H9 (cell line): ENCODE measurements around the gene GAREM1. TPM values are rescaled to one million over a fixed set of nuclear protein-coding genes. Genes with fewer than 3 reads are reported as not detected.

Experiments used
- DNase-seq: peaks from one replicate; pipeline ENCODE4 v3.0.0-alpha.2; 2017
- H2AFZ ChIP-seq: one replicate; pipeline ENCODE4 v1.6.1; 2013; ENCODE audit warnings: mild to moderate bottlenecking, low read length, control low read depth, moderate library complexity
- H2AK5ac ChIP-seq: 2 replicates; pipeline ENCODE4 v1.6.1; 2013; ENCODE audit warnings: low read length, control low read depth, mixed read lengths; ENCODE audit not compliant: insufficient read length
- H2BK120ac ChIP-seq: one replicate; pipeline ENCODE4 v1.6.1; 2013; ENCODE audit warnings: low read depth, mild to moderate bottlenecking, low read length, control low read depth, inconsistent platforms; ENCODE audit not compliant: poor library complexity, severe bottlenecking
- H2BK12ac ChIP-seq: 2 replicates; pipeline ENCODE4 v1.6.1; 2013; ENCODE audit warnings: low read length, control low read depth, mixed read lengths, low read depth; ENCODE audit not compliant: insufficient read length
- H2BK15ac ChIP-seq: 2 replicates; pipeline ENCODE4 v1.6.1; 2013; ENCODE audit warnings: low read depth, low read length, control low read depth
- H2BK20ac ChIP-seq: one replicate; pipeline ENCODE4 v1.6.1; 2013; ENCODE audit warnings: low read depth, mild to moderate bottlenecking, low read length, control low read depth, inconsistent platforms; ENCODE audit not compliant: poor library complexity, severe bottlenecking
- H2BK5ac ChIP-seq: 2 replicates; pipeline ENCODE4 v1.6.1; 2013; ENCODE audit warnings: low read length, control low read depth, mixed read lengths; ENCODE audit not compliant: insufficient read length
- H3K14ac ChIP-seq: 2 replicates; pipeline ENCODE4 v1.6.1; 2013; ENCODE audit warnings: low read length, control low read depth; ENCODE audit not compliant: insufficient read depth
- H3K18ac ChIP-seq: 2 replicates; pipeline ENCODE4 v1.6.1; 2013; ENCODE audit warnings: low read depth, mild to moderate bottlenecking, mixed read lengths, low read length, control low read depth; ENCODE audit not compliant: insufficient read length
- H3K23ac ChIP-seq: 2 replicates; pipeline ENCODE4 v1.6.1; 2013; ENCODE audit warnings: low read length, control low read depth, mixed read lengths, low read depth; ENCODE audit not compliant: insufficient read length
- H3K23me2 ChIP-seq: 2 replicates; pipeline ENCODE4 v1.6.1; 2013; ENCODE audit warnings: low read depth, mild to moderate bottlenecking, mixed read lengths, low read length, control low read depth; ENCODE audit not compliant: insufficient read length, poor library complexity, severe bottlenecking
- H3K27ac ChIP-seq: 2 replicates; pipeline ENCODE4 v1.5.1; 2013; ENCODE audit warnings: low read length, control low read depth, mixed read lengths, low read depth; ENCODE audit not compliant: insufficient read length
- H3K27me3 ChIP-seq: 2 replicates; pipeline ENCODE4 v1.6.1; 2013; ENCODE audit warnings: low read length, control low read depth, inconsistent platforms; ENCODE audit not compliant: insufficient read depth
- H3K4ac ChIP-seq: 2 replicates; pipeline ENCODE4 v1.6.1; 2013; ENCODE audit warnings: low read depth, mild to moderate bottlenecking, control low read depth, inconsistent platforms, low read length, moderate library complexity
- H3K4me1 ChIP-seq: 2 replicates; pipeline ENCODE4 v1.6.1; 2013; ENCODE audit warnings: low read length, control low read depth, inconsistent platforms; ENCODE audit not compliant: insufficient read depth
- H3K4me2 ChIP-seq: 2 replicates; pipeline ENCODE4 v1.6.1; 2013; ENCODE audit warnings: low read length, control low read depth, mixed read lengths; ENCODE audit not compliant: insufficient read length, insufficient read depth
- H3K56ac ChIP-seq: 2 replicates; pipeline ENCODE4 v1.6.1; 2013; ENCODE audit warnings: low read depth, mild to moderate bottlenecking, mixed read lengths, low read length, control low read depth; ENCODE audit not compliant: insufficient read length
- H3K79me1 ChIP-seq: 2 replicates; pipeline ENCODE4 v1.6.1; 2013; ENCODE audit warnings: low read depth, mild to moderate bottlenecking, moderate library complexity, low read length, control low read depth, inconsistent platforms; ENCODE audit not compliant: insufficient read depth, poor library complexity, severe bottlenecking
- H3K79me2 ChIP-seq: 2 replicates; pipeline ENCODE4 v1.6.1; 2013; ENCODE audit warnings: low read length, control low read depth, inconsistent platforms; ENCODE audit not compliant: insufficient read depth
- H3K9ac ChIP-seq: 2 replicates; pipeline ENCODE4 v1.6.1; 2013; ENCODE audit warnings: low read length, control low read depth, mixed read lengths; ENCODE audit not compliant: insufficient read length; ENCODE audit errors: extremely low read depth
- H3K9me3 ChIP-seq: one replicate; pipeline ENCODE4 v1.6.1; 2013; ENCODE audit warnings: low read depth, low read length, inconsistent platforms; ENCODE audit not compliant: control insufficient read depth
- H3T11ph ChIP-seq: one replicate; pipeline ENCODE4 v1.6.1; 2013; ENCODE audit warnings: mild to moderate bottlenecking, low read length, control low read depth, inconsistent platforms
- H4K20me1 ChIP-seq: one replicate; pipeline ENCODE4 v1.6.1; 2013; ENCODE audit not compliant: control insufficient read depth, insufficient read length, insufficient read depth
- H4K5ac ChIP-seq: 2 replicates; pipeline ENCODE4 v1.6.1; 2013; ENCODE audit warnings: low read depth, mild to moderate bottlenecking, mixed read lengths, low read length, control low read depth; ENCODE audit not compliant: insufficient read length
- H4K8ac ChIP-seq: replicated peaks from 2 replicates; pipeline ENCODE4 v1.6.1; 2013; ENCODE audit warnings: low read length, control low read depth, mixed read lengths, low read depth; ENCODE audit not compliant: insufficient read length
- H4K91ac ChIP-seq: 2 replicates; pipeline ENCODE4 v1.6.1; 2013; ENCODE audit warnings: low read depth, mild to moderate bottlenecking, moderate library complexity, mixed read lengths, low read length, control low read depth; ENCODE audit not compliant: insufficient read length
- H3K27ac Mint-ChIP-seq, 3 experiments: 2 replicates in 2 of 3; 3 replicates in 1 of 3; pipeline ENCODE4 v1.8.0; 2020 to 2021; ENCODE audit warnings: mixed read lengths in 3 of 3, mild to moderate bottlenecking in 1 of 3, moderate library complexity in 1 of 3
- H3K27me3 Mint-ChIP-seq: 2 replicates; pipeline ENCODE4 v1.8.0; 2021; ENCODE audit warnings: low read depth, mild to moderate bottlenecking, moderate library complexity, mixed read lengths
- H3K36me3 Mint-ChIP-seq, 3 experiments: 2 replicates in 2 of 3; 3 replicates in 1 of 3; pipeline ENCODE4 v1.8.0; 2020 to 2021; ENCODE audit warnings: low read depth in 3 of 3, mixed read lengths in 3 of 3; ENCODE audit not compliant: insufficient read depth in 1 of 3
- H3K4me1 Mint-ChIP-seq, 2 experiments: 2 replicates each; pipeline ENCODE4 v1.8.0; 2020; ENCODE audit warnings: mixed read lengths in 2 of 2
- H3K4me3 Mint-ChIP-seq, 2 experiments: 2 replicates in 1 of 2; 3 replicates in 1 of 2; pipeline ENCODE4 v1.8.0; 2020 to 2021; ENCODE audit warnings: mild to moderate bottlenecking in 2 of 2, mixed read lengths in 2 of 2, moderate library complexity in 1 of 2
- H3K9me3 Mint-ChIP-seq, 2 experiments: 2 replicates in 1 of 2; 3 replicates in 1 of 2; pipeline ENCODE4 v1.8.0; 2020; ENCODE audit warnings: mild to moderate bottlenecking in 2 of 2, mixed read lengths in 2 of 2, moderate library complexity in 1 of 2
- CTCF ChIP-seq: fragments of 200-600 bp; sonication (generic); conservative IDR thresholded peaks from 3 replicates; pipeline ENCODE4 v1.8.0; 2021; ENCODE audit warnings: antibody characterized with exemption, mild to moderate bottlenecking
- WGBS: extraction: QIAGEN DNeasy Blood & Tissue Kit; methylation state at CpG from one replicate; pipeline ENCODE4 v1.1.7; 2013; ENCODE audit warnings: missing lambda C conversion rate, low lambda C conversion rate, mixed read lengths; ENCODE audit not compliant: insufficient read length; ENCODE audit errors: extremely low coverage; 5-methylcytosine and 5-hydroxymethylcytosine counted together
- total RNA-seq: library from RNA; stranded (reverse); gene quantifications from 2 replicates; pipeline ENCODE4 v1.2.1, GENCODE V29; 2021

The GAREM1 gene
- total RNA-seq, 1 experiment from 2014 or later, result 4.4 TPM

- Histone ChIP-seq H4K8ac (no peak overlapping the region), H4K91ac (no peak overlapping the region), H3K18ac (no peak overlapping the region), H2AFZ (no peak overlapping the region), H3K79me2 (no peaks in the 10 kb centered on the region), H2BK5ac (no peak overlapping the region), H2AK5ac (no peak overlapping the region), H4K20me1 (no peaks in the 10 kb centered on the region), H3K27ac (no peak overlapping the region), H3K4ac (no peak overlapping the region), H3K4me1 (no peaks in the 10 kb centered on the region; the same call in 1 of the 2 replicates), H3K4me2 (no peak overlapping the region), H3K14ac (no peak overlapping the region), H3K23me2 (no peaks in the 10 kb centered on the region), H3K23ac (no peak overlapping the region), H3K79me1 (no peaks in the 10 kb centered on the region), H2BK12ac (no peak overlapping the region), H4K5ac (no peak overlapping the region), H3K9me3 (no peaks in the 10 kb centered on the region), H2BK120ac (no peak overlapping the region), H3K9ac (no peak overlapping the region), H3T11ph (no peak overlapping the region), H3K27me3 (no peaks in the 10 kb centered on the region), H2BK15ac (no peak overlapping the region), H2BK20ac (no peak overlapping the region), H3K56ac (no peak overlapping the region)
- H3K4me1 Mint-ChIP-seq, result peaks cover 4% of the 10 kb centered on the region in 2 experiments
- no peaks in the 10 kb centered on the region for H3K27me3 Mint-ChIP-seq
- H3K9me3 Mint-ChIP-seq, result no peaks in the 10 kb centered on the region
- no CpG with 5 or more reads among the region's 8 CpGs for WGBS
- TF ChIP-seq CTCF, result no peak
- no peak for DNase-seq
- no peak overlapping the region for H3K4me3 Mint-ChIP-seq
- H3K27ac Mint-ChIP-seq, result peak overlapping the region in 1 of 3 experiments; percentile 32; a peak in 1 of 7 replicates
- H3K36me3 Mint-ChIP-seq, result no peaks in the 10 kb centered on the region
Measured at GRCh38 chr18:32337821-32338220, 132.9 kb downstream of the GAREM1 start.
